Fibroblast of skin of right quadriceps (primary cell): ENCODE data around the gene SPPL2B.

Source experiments
- DNase-seq: peaks from one replicate; pipeline ENCODE4 v3.0.0-alpha.2; 2013

The SPPL2B gene

GRCh38 chr19:2302319-2303210 is 25.9 kb upstream of the SPPL2B start:
- peak; percentile 23 for DNase-seq

GRCh38 chr19:2303211-2303798 is 25.2 kb upstream of the SPPL2B start:
- DNase-seq, result no peak

GRCh38 chr19:2305452-2306280 is 22.8 kb upstream of the SPPL2B start:
- DNase-seq, result no peak

GRCh38 chr19:2306281-2306806 is 22.1 kb upstream of the SPPL2B start:
- no peak for DNase-seq

GRCh38 chr19:2306971-2307370 is 21.5 kb upstream of the SPPL2B start:
- DNase-seq, result no peak

- DNase-seq, result no peak
Measured at GRCh38 chr19:2307518-2308012, 20.9 kb upstream of the SPPL2B start.

GRCh38 chr19:2308114-2308556 is 20.3 kb upstream of the SPPL2B start, which contains the start of gene LINGO3:
TSS of gene LINGO3 (minus strand) at chr19:2308154. CDS start at chr19:2291776, 16,378 bp downstream.
- DNase-seq, result no peak

- DNase-seq, result peak; percentile 48
Measured at GRCh38 chr19:2309734-2310362, 18.6 kb upstream of the SPPL2B start.

GRCh38 chr19:2311093-2311492 is 17.4 kb upstream of the SPPL2B start:
- no peak for DNase-seq

- no peak for DNase-seq
Measured at GRCh38 chr19:2312820-2313501, 15.5 kb upstream of the SPPL2B start.

- DNase-seq, result no peak
Measured at GRCh38 chr19:2315121-2315817, 13.2 kb upstream of the SPPL2B start.

- peak; percentile 48 for DNase-seq
Measured at GRCh38 chr19:2315818-2316353, 12.6 kb upstream of the SPPL2B start.

GRCh38 chr19:2317300-2317699 is 11.2 kb upstream of the SPPL2B start:
- DNase-seq, result no peak

GRCh38 chr19:2317756-2318155 is 10.7 kb upstream of the SPPL2B start:
- DNase-seq, result no peak

GRCh38 chr19:2318923-2319322 is 9.6 kb upstream of the SPPL2B start:
- no peak for DNase-seq

- no peak for DNase-seq
Measured at GRCh38 chr19:2319551-2319950, 8.9 kb upstream of the SPPL2B start.

GRCh38 chr19:2320049-2320448 is 8.4 kb upstream of the SPPL2B start:
- no peak for DNase-seq

GRCh38 chr19:2320939-2321338 is 7.5 kb upstream of the SPPL2B start:
- no peak for DNase-seq

GRCh38 chr19:2321565-2322283 is 6.8 kb upstream of the SPPL2B start:
- DNase-seq, result no peak

GRCh38 chr19:2323707-2324106 is 4.8 kb upstream of the SPPL2B start:
- no peak for DNase-seq
